Activated CD4-positive, alpha-beta T cell treated with anti-CD3 and anti-CD28 coated beads, Interleukin-2, amount 50 U/mL, for 48 hours (primary cell): Measurements from ENCODE around the gene TMEM229B.
A peak's percentile ranks its signal among the peaks of the same experiment; 100 is the strongest.

Source experiments
- DNase-seq, 2 experiments: peaks; one replicate each; pipeline ENCODE4 v3.0.0-alpha.2; 2020

Gene TMEM229B

GRCh38 chr14:67514650-67515385 is 26.3 kb upstream of the TMEM229B start:
- peak; percentile 29 to 36 for DNase-seq

- no peak for DNase-seq
Measured at GRCh38 chr14:67514203-67514607, 25.7 kb upstream of the TMEM229B start.

- no peak for DNase-seq
Measured at GRCh38 chr14:67513631-67514108, 25.1 kb upstream of the TMEM229B start.

- no peak for DNase-seq
Measured at GRCh38 chr14:67512463-67513310, 24.2 kb upstream of the TMEM229B start.

- DNase-seq = no peak
Measured at GRCh38 chr14:67510836-67511235, 22.3 kb upstream of the TMEM229B start.

GRCh38 chr14:67510121-67510520 is 21.6 kb upstream of the TMEM229B start:
- no peak for DNase-seq

- no peak for DNase-seq
Measured at GRCh38 chr14:67508956-67509355, 20.4 kb upstream of the TMEM229B start.

GRCh38 chr14:67505254-67505653 is 16.7 kb upstream of the TMEM229B start:
- DNase-seq = no peak

GRCh38 chr14:67503331-67503730 is 14.8 kb upstream of the TMEM229B start:
- no peak for DNase-seq

- no peak for DNase-seq
Measured at GRCh38 chr14:67502867-67503266, 14.3 kb upstream of the TMEM229B start.

- DNase-seq = no peak
Measured at GRCh38 chr14:67501670-67502069, 13.1 kb upstream of the TMEM229B start.

GRCh38 chr14:67500981-67501380 is 12.5 kb upstream of the TMEM229B start:
- DNase-seq = no peak

- no peak for DNase-seq
Measured at GRCh38 chr14:67497716-67498115, 9.2 kb upstream of the TMEM229B start.

- DNase-seq = no peak
Measured at GRCh38 chr14:67497216-67497615, 8.7 kb upstream of the TMEM229B start.

- no peak for DNase-seq
Measured at GRCh38 chr14:67495827-67496226, 7.3 kb upstream of the TMEM229B start.

GRCh38 chr14:67493092-67493717 is 4.7 kb upstream of the TMEM229B start:
- no peak for DNase-seq

- no peak for DNase-seq
Measured at GRCh38 chr14:67492538-67492937, 4.0 kb upstream of the TMEM229B start.

GRCh38 chr14:67491741-67492507 is 3.4 kb upstream of the TMEM229B start:
- DNase-seq = no peak

- DNase-seq = no peak
Measured at GRCh38 chr14:67491285-67491684, 2.8 kb upstream of the TMEM229B start.

GRCh38 chr14:67490196-67490595 is 1.7 kb upstream of the TMEM229B start:
- DNase-seq = no peak

- DNase-seq = no peak
Measured at GRCh38 chr14:67487332-67487731, 1.2 kb downstream of the TMEM229B start.

GRCh38 chr14:67486890-67487289 is 1.6 kb downstream of the TMEM229B start:
- no peak for DNase-seq
